ENCODE results near the gene SLC6A12. TPM values are rescaled to one million over a fixed set of nuclear protein-coding genes. Genes with fewer than 3 reads are reported as not detected.
A peak's percentile ranks its signal among the peaks of the same experiment; 100 is the strongest.

The SLC6A12 gene
- total RNA-seq, 1 experiment from 2014 or later = 0.17 TPM

- no peak overlapping the region for H2BK15ac ChIP-seq (ENCODE audit: low read depth, low read length)
- no peak overlapping the region for H4K8ac ChIP-seq (replicated peaks; ENCODE audit: insufficient read length, low read depth, low read length)
- H3K4me3 Mint-ChIP-seq = no peak overlapping the region
- no peak overlapping the region for H3K27ac ChIP-seq (ENCODE audit: insufficient read length, low read depth, low read length)
- peaks cover 59 to 77% of the 10 kb centered on the region in 2 experiments for H3K4me1 Mint-ChIP-seq
- H3K23me2 ChIP-seq (ENCODE audit: insufficient read length, low read depth, low read length, poor library complexity, severe bottlenecking) = no peaks in the 10 kb centered on the region
- H3K56ac ChIP-seq (ENCODE audit: insufficient read length, low read depth, low read length) = no peak overlapping the region
- H3K79me2 ChIP-seq (ENCODE audit: insufficient read depth, low read length) = no peaks in the 10 kb centered on the region
- H3K27me3 ChIP-seq (ENCODE audit: insufficient read depth, low read length) = no peaks in the 10 kb centered on the region
- peaks cover 36% of the 10 kb centered on the region for H3K27me3 Mint-ChIP-seq (ENCODE audit: low read depth)
- no peak overlapping the region for H2BK5ac ChIP-seq (ENCODE audit: insufficient read length, low read length)
- no peak overlapping the region for H3T11ph ChIP-seq (ENCODE audit: low read length)
- H3K14ac ChIP-seq (ENCODE audit: insufficient read depth, low read length) = no peak overlapping the region
- H3K4me1 ChIP-seq (ENCODE audit: insufficient read depth, low read length) = peaks cover 8% of the 10 kb centered on the region; the same call in 1 of the 2 replicates
- no peak overlapping the region for H2AFZ ChIP-seq (ENCODE audit: low read length)
- H3K4ac ChIP-seq (ENCODE audit: low read depth, low read length) = no peak overlapping the region
- no peak overlapping the region for H3K18ac ChIP-seq (ENCODE audit: insufficient read length, low read depth, low read length)
- H4K91ac ChIP-seq (ENCODE audit: insufficient read length, low read depth, low read length) = no peak overlapping the region
- no peak for TF ChIP-seq CTCF (conservative IDR thresholded peaks at IDR 0.05)
- DNase-seq = no peak
- H3K9ac ChIP-seq (ENCODE audit: extremely low read depth, insufficient read length, low read length) = no peak overlapping the region
- no peak overlapping the region for H2BK20ac ChIP-seq (ENCODE audit: low read depth, low read length, poor library complexity, severe bottlenecking)
- no peaks in the 10 kb centered on the region for H4K20me1 ChIP-seq (ENCODE audit: control insufficient read depth, insufficient read depth, insufficient read length)
- H3K79me1 ChIP-seq (ENCODE audit: insufficient read depth, low read depth, low read length, poor library complexity, severe bottlenecking) = no peaks in the 10 kb centered on the region
- H4K5ac ChIP-seq (ENCODE audit: insufficient read length, low read depth, low read length) = no peak overlapping the region
- H3K9me3 ChIP-seq (ENCODE audit: control insufficient read depth, low read depth, low read length) = no peaks in the 10 kb centered on the region
- H3K4me2 ChIP-seq (ENCODE audit: insufficient read depth, insufficient read length, low read length) = no peak overlapping the region
- WGBS (ENCODE audit: extremely low coverage, insufficient read length, low lambda C conversion rate) = no CpG with 5 or more reads among the region's 5 CpGs
- H3K9me3 Mint-ChIP-seq = no peaks in the 10 kb centered on the region; a peak in 1 of 5 replicates
- peak overlapping the region in 1 of 3 experiments; percentile 64; a peak in 1 of 7 replicates for H3K27ac Mint-ChIP-seq
- no peak overlapping the region for H2BK12ac ChIP-seq (ENCODE audit: insufficient read length, low read depth, low read length)
- H3K36me3 Mint-ChIP-seq (ENCODE audit: insufficient read depth in 1 of 3, low read depth in 3 of 3) = no peaks in the 10 kb centered on the region
- H2BK120ac ChIP-seq (ENCODE audit: low read depth, low read length, poor library complexity, severe bottlenecking) = no peak overlapping the region
- no peak overlapping the region for H2AK5ac ChIP-seq (ENCODE audit: insufficient read length, low read length)
- no peak overlapping the region for H3K23ac ChIP-seq (ENCODE audit: insufficient read length, low read depth, low read length)
These were observed 69.2 kb downstream of the SLC6A12 start for GRCh38 chr12:144650-145284.
